OCI-LY3 (cell line): Measurements from ENCODE around the gene TMPRSS5.
"Not testable (repeated sequence)": the region's sequence is repeated elsewhere in the genome, so short reads cannot be mapped to it uniquely, and the experiment has no call there.

Experiments used
- H2AFZ ChIP-seq: fragments of 200-600, 300-600 bp; shearing (Covaris generic); 2 replicates; pipeline ENCODE4 v1.6.0; 2014; ENCODE audit warnings: antibody characterized with exemption, low read depth, low read length
- H3K27ac ChIP-seq: fragments of 200-600, 300-600 bp; sonication (generic); 2 replicates; pipeline ENCODE4 v1.5.1; 2014; ENCODE audit warnings: mild to moderate bottlenecking, low read length, moderate library complexity, mixed read lengths
- H3K27me3 ChIP-seq: fragments of 200-600, 300-600 bp; sonication (generic); 2 replicates; pipeline ENCODE4 v1.6.1; 2014; ENCODE audit warnings: low read depth, low read length, mixed read lengths
- H3K36me3 ChIP-seq: fragments of 200-600, 300-600 bp; sonication (generic); replicated peaks from 2 replicates; pipeline ENCODE3; 2014; ENCODE audit warnings: low read depth, low read length, mixed read lengths
- H3K4me1 ChIP-seq: fragments of 300-600, 200-600 bp; sonication (generic); 2 replicates; pipeline ENCODE4 v1.6.1; 2014; ENCODE audit warnings: low read length, mixed read lengths
- H3K4me2 ChIP-seq: fragments of 200-600, 300-600 bp; sonication (generic); 2 replicates; pipeline ENCODE4 v1.6.1; 2014; ENCODE audit warnings: low read length, mixed read lengths
- H3K4me3 ChIP-seq: fragments of 300-600, 200-600 bp; sonication (generic); 2 replicates; pipeline ENCODE4 v1.5.1; 2014; ENCODE audit warnings: antibody characterized with exemption, mild to moderate bottlenecking, low read length, moderate library complexity
- H3K79me2 ChIP-seq: fragments of 300-600, 200-600 bp; shearing (Covaris generic); 2 replicates; pipeline ENCODE4 v1.6.1; 2014; ENCODE audit warnings: mild to moderate bottlenecking, low read length, mixed read lengths
- H3K9ac ChIP-seq: fragments of 300-600, 200-600 bp; shearing (Covaris generic); 2 replicates; pipeline ENCODE4 v1.6.0; 2014; ENCODE audit warnings: mild to moderate bottlenecking, low read length, moderate library complexity
- H3K9me3 ChIP-seq: fragments of 200-600, 300-600 bp; shearing (Covaris generic); 2 replicates; pipeline ENCODE4 v1.6.1; 2014; ENCODE audit warnings: low read length, mixed read lengths; ENCODE audit not compliant: insufficient read depth
- H4K20me1 ChIP-seq: fragments of 200-600, 300-600 bp; sonication (generic); 2 replicates; pipeline ENCODE4 v1.6.1; 2016; ENCODE audit warnings: low read length, mixed read lengths; ENCODE audit not compliant: insufficient read depth
- CTCF ChIP-seq: fragments of 200-600, 300-600 bp; sonication (generic); IDR thresholded peaks from 2 replicates; pipeline ENCODE4 v1.5.1; 2014; ENCODE audit warnings: antibody characterized with exemption, low read length, low read depth
- EZH2phosphoT487 ChIP-seq: fragments of 200-600 bp; shearing (Covaris generic); IDR thresholded peaks from 2 replicates; pipeline ENCODE4 v1.6.1; 2018; ENCODE audit warnings: antibody characterized with exemption, mixed run types, low read depth

TMPRSS5 gene

GRCh38 chr11:113722221-113722620 is 16.1 kb upstream of the TMPRSS5 start:
- Histone ChIP-seq H3K9ac (no peak overlapping the region), H3K36me3 (no peaks in the 10 kb centered on the region), H4K20me1 (no peaks in the 10 kb centered on the region), H3K27ac (no peak overlapping the region), H3K4me1 (no peaks in the 10 kb centered on the region), H3K79me2 (no peaks in the 10 kb centered on the region), H3K27me3 (no peaks in the 10 kb centered on the region), H3K9me3 (no peaks in the 10 kb centered on the region), H2AFZ (no peak overlapping the region), H3K4me2 (no peak overlapping the region), H3K4me3 (no peak overlapping the region)
- TF ChIP-seq EZH2phosphoT487: no peak
- TF ChIP-seq CTCF: no peak

DNA sequence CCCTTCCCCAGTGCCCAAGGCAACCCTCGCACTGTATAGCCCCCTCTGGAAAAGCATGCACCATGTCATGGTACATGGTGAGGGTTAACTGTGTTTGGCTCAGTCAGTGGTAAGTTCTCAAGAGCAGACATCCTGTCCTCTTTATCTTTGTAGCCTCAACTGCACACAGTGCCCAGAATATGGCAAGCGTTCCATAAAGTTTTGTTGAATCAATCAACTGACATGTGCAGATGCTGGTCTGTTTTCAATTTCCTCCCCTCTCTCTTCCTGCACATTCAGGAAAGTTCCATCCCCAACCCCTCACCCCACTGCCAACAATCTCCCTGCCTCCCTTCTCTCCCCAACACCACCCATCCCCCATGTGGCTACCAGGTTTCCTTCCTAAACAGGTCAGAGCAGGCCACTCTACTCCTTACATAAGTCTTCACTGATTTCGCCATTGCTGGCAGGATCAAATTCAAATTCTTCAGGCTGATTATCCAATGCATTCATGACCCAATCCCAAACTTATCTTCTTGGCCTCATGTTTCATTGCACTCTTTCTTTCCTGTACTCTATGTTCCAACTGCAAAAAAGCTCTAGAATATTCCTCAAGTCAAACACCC is 15.5 kb upstream of the TMPRSS5 start:
- Histone ChIP-seq H3K27ac (no peak overlapping the region), H3K79me2 (no peaks in the 10 kb centered on the region), H3K36me3 (no peaks in the 10 kb centered on the region), H3K9ac (no peak overlapping the region), H3K4me1 (no peaks in the 10 kb centered on the region), H3K4me3 (no peak overlapping the region), H2AFZ (no peak overlapping the region), H3K27me3 (no peaks in the 10 kb centered on the region), H3K4me2 (no peak overlapping the region), H4K20me1 (no peaks in the 10 kb centered on the region), H3K9me3 (no peaks in the 10 kb centered on the region)
- TF ChIP-seq EZH2phosphoT487: no peak
- no peak for TF ChIP-seq CTCF

GRCh38 chr11:113720478-113720877 is 14.4 kb upstream of the TMPRSS5 start:
- H3K9me3 ChIP-seq, H3K36me3 ChIP-seq, H2AFZ ChIP-seq, H3K4me2 ChIP-seq, H3K4me1 ChIP-seq, H3K27me3 ChIP-seq, H3K27ac ChIP-seq, H3K9ac ChIP-seq, H3K79me2 ChIP-seq, H4K20me1 ChIP-seq, H3K4me3 ChIP-seq: not testable (repeated sequence)

DNA sequence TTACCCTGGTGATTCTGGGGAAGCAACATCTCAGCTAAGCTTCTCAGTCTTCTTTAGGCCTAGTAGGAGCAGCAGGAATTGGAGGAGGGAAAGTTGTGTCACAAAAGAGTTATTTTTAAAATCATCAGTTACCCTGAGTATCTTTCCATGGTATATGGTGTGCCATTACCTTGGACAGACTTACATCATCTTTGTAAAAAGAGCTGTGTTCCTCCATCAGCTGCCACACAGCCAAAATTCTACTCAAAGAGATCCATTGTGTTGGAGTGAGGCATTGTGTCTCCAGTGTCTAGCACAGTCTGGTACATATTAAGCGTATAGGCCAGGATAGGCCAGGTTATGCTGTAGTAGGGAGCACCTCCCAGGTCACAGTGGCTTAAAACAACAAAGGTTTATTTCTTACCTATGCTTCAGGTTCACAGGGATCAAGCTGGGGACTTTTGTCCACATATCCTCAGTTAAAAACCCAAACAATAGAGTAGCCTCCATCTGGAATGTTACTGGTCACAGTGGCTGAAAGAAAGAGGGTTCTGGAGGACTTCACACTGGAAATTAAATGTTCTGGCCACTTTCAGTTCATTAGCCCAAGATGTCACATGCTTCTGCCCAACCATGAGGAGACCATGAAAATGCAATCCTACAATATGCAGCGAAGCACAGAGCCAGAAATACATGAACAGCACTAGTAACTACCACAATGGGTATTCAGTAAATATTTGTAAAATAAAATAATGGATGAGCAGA is 9.9 kb upstream of the TMPRSS5 start:
- TF ChIP-seq CTCF (no peak), EZH2phosphoT487 (no peak)
- no peak overlapping the region for H3K4me3 ChIP-seq
- H2AFZ ChIP-seq: no peak overlapping the region
- H3K9ac ChIP-seq: no peak overlapping the region
- no peaks in the 10 kb centered on the region for H4K20me1 ChIP-seq
- no peaks in the 10 kb centered on the region for H3K9me3 ChIP-seq
- no peak overlapping the region for H3K27ac ChIP-seq
- H3K36me3 ChIP-seq: no peaks in the 10 kb centered on the region
- no peaks in the 10 kb centered on the region for H3K4me1 ChIP-seq
- H3K27me3 ChIP-seq: no peaks in the 10 kb centered on the region
- no peak overlapping the region for H3K4me2 ChIP-seq
- no peaks in the 10 kb centered on the region for H3K79me2 ChIP-seq
